ENCODE results near the gene IFT74.

The IFT74 gene

DNA sequence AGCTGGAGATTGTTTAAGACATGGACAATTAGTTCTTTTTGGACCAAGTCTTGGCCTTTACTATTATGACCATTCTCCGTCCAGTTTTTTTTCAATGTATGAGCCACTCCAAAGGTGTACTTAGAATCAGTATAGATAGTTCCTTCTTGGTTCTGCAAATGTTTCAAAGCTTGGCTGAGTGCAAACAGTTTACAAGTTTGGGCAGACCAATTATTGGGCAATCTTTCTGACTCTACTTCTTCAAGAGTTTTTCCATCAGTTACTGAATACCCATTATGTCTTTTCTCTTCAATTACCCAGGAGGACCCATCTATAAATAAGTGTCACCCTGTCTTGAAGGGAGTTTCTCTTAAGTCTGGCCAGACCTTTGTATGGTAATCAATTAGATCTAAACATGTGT, 15.5 kb downstream of the IFT74 start:
- no peak for TF ChIP-seq CTCF (IDR thresholded peaks at IDR 0.05; ENCODE audit: low read depth, low read length, missing control alignments)
- DNase-seq (ENCODE audit: extremely low read depth, low read depth): no peak

GRCh38 chr9:26973989-26974388, 17.8 kb downstream of the IFT74 start:
- no peak for TF ChIP-seq CTCF (IDR thresholded peaks at IDR 0.05; ENCODE audit: low read depth, low read length, missing control alignments)
- H3K4me3 ChIP-seq (replicated peaks; ENCODE audit: low read depth, low read length): no peak overlapping the region
- no peak for DNase-seq (ENCODE audit: extremely low read depth, low read depth)

More for the DNA sequence above, 15.5 kb downstream of the IFT74 start:
- no peak overlapping the region for H3K4me3 ChIP-seq (replicated peaks; ENCODE audit: low read depth, low read length)

GRCh38 chr9:26974927-26975326, 18.7 kb downstream of the IFT74 start:
- no peak for TF ChIP-seq CTCF (IDR thresholded peaks at IDR 0.05; ENCODE audit: low read depth, low read length, missing control alignments)
- DNase-seq (ENCODE audit: extremely low read depth, low read depth): no peak
- H3K4me3 ChIP-seq (replicated peaks; ENCODE audit: low read depth, low read length): no peak overlapping the region

- no peak overlapping the region for H3K4me3 ChIP-seq (replicated peaks; ENCODE audit: low read depth, low read length)
- no peak for DNase-seq (ENCODE audit: extremely low read depth, low read depth)
- peak; percentile 52 for TF ChIP-seq CTCF (IDR thresholded peaks at IDR 0.05; ENCODE audit: low read depth, low read length, missing control alignments)
Observed at GRCh38 chr9:26975728-26976707, 19.8 kb downstream of the IFT74 start.

DNA sequence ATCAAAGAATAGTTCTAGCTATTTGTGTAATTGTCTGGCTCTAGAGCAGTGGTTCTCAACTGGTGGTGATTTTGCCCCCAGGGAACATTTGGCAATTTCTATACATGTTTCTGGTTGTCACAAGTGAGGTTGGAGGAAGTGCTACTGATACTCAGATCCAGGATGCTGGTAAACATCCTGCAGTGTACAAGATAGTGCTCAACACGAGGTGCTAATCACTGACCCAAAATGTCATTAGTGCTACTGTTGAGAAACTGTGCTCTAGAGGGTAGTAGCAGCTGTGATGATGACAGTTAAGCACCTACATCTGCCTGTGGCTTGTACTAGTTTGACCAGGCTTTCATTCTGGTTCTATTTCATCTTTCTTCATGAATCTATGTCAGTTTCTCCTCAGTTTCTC, 27.1 kb downstream of the IFT74 start:
- TF ChIP-seq CTCF (IDR thresholded peaks at IDR 0.05; ENCODE audit: low read depth, low read length, missing control alignments): no peak
- no peak overlapping the region for H3K4me3 ChIP-seq (replicated peaks; ENCODE audit: low read depth, low read length)
- no peak for DNase-seq (ENCODE audit: extremely low read depth, low read depth)

GRCh38 chr9:26995810-26996209, 39.6 kb downstream of the IFT74 start:
- DNase-seq (ENCODE audit: extremely low read depth, low read depth): no peak
- H3K4me3 ChIP-seq (replicated peaks; ENCODE audit: low read depth, low read length): no peak overlapping the region
- no peak for TF ChIP-seq CTCF (IDR thresholded peaks at IDR 0.05; ENCODE audit: low read depth, low read length, missing control alignments)
